ENCODE data around the gene LRGUK. TPM values are rescaled to one million over a fixed set of nuclear protein-coding genes. Genes with fewer than 3 reads are reported as not detected.

LRGUK gene
- total RNA-seq, 3 donors from 2014 or later (not counting 1 experiment from before 2014, with no cell fraction given): 0.90 to 1.7 (median 0.92) TPM

DNA sequence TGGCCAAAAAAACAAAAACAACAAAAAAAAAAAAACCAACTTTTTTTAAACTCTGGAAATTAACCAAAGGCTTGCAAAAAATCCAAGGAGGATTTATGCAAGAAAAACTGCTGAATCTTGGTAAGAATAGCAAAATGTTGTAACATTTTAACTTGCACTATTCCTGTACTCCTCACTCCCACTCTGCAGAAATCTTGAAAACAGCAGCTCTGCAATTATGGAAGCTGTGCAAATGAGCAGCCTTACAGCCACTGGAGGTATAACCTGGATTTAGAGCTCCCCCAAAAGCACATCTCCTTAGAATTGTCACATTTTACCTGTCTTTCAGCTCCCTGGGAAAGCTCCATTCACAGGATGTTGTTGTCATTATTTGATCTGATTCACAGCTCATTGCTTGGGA lies 41.8 kb upstream of the LRGUK start:
- Histone ChIP-seq H3K27me3 (ENCODE audit: control insufficient read depth, insufficient read depth, low read length) (no peaks in the 10 kb centered on the region), H3K4me1 (ENCODE audit: control insufficient read depth, insufficient read depth, low read length) (no peaks in the 10 kb centered on the region), H3K36me3 (ENCODE audit: control insufficient read depth, insufficient read depth, low read length) (no peaks in the 10 kb centered on the region), H3K27ac (ENCODE audit: low read length) (no peak overlapping the region), H3K4me3 (ENCODE audit: low read length) (no peak overlapping the region), H3K9me3 (ENCODE audit: control insufficient read depth, insufficient read depth, low read length) (no peaks in the 10 kb centered on the region)
- no peak overlapping the region for H3K27ac Mint-ChIP-seq
- no peaks in the 10 kb centered on the region for H3K27me3 Mint-ChIP-seq (ENCODE audit: low read depth in 2 of 2)
- no peak for DNase-seq
- H3K4me3 Mint-ChIP-seq: no peak overlapping the region
- ATAC-seq: no peak
- peaks cover 4 to 8% of the 10 kb centered on the region in 2 donors for H3K9me3 Mint-ChIP-seq
- no peaks in the 10 kb centered on the region for H3K4me1 Mint-ChIP-seq
- intact Hi-C loops (cut with micrococcal nuclease): no loop called here
- TF ChIP-seq CTCF (IDR thresholded peaks at IDR 0.05): no peak
- H3K36me3 Mint-ChIP-seq: peaks cover 12% of the 10 kb centered on the region

- Mint-ChIP-seq H3K27me3 (ENCODE audit: low read depth in 2 of 2) (no peaks in the 10 kb centered on the region), H3K9me3 (peaks cover 4 to 8% of the 10 kb centered on the region in 2 donors), H3K4me3 (no peak overlapping the region)
Measured at GRCh38 chr7:134086998-134087735, 40.0 kb upstream of the LRGUK start.

GRCh38 chr7:134088199-134088598 lies 38.9 kb upstream of the LRGUK start:
- Mint-ChIP-seq H3K27ac (no peak overlapping the region), H3K9me3 (peaks cover 4 to 8% of the 10 kb centered on the region in 2 donors), H3K27me3 (ENCODE audit: low read depth in 2 of 2) (no peaks in the 10 kb centered on the region), H3K36me3 (peaks cover 18% of the 10 kb centered on the region), H3K4me3 (no peak overlapping the region), H3K4me1 (no peaks in the 10 kb centered on the region)
- Histone ChIP-seq H3K9me3 (ENCODE audit: control insufficient read depth, insufficient read depth, low read length) (peaks cover 4% of the 10 kb centered on the region), H3K4me3 (ENCODE audit: low read length) (no peak overlapping the region), H3K27ac (ENCODE audit: low read length) (no peak overlapping the region), H3K27me3 (ENCODE audit: control insufficient read depth, insufficient read depth, low read length) (no peaks in the 10 kb centered on the region), H3K4me1 (ENCODE audit: control insufficient read depth, insufficient read depth, low read length) (no peaks in the 10 kb centered on the region), H3K36me3 (ENCODE audit: control insufficient read depth, insufficient read depth, low read length) (no peaks in the 10 kb centered on the region)
- intact Hi-C loops (cut with micrococcal nuclease): no loop called here
- no peak for DNase-seq
- no peak for TF ChIP-seq CTCF (IDR thresholded peaks at IDR 0.05)
- no peak for ATAC-seq

More at GRCh38 chr7:134086998-134087735, 40.0 kb upstream of the LRGUK start:
- H3K4me3 ChIP-seq (ENCODE audit: low read length): no peak overlapping the region
- no peaks in the 10 kb centered on the region for H3K4me1 ChIP-seq (ENCODE audit: control insufficient read depth, insufficient read depth, low read length)
- H3K27me3 ChIP-seq (ENCODE audit: control insufficient read depth, insufficient read depth, low read length): no peaks in the 10 kb centered on the region
- H3K27ac ChIP-seq (ENCODE audit: low read length): no peak overlapping the region
- TF ChIP-seq CTCF (IDR thresholded peaks at IDR 0.05): no peak
- H3K36me3 ChIP-seq (ENCODE audit: control insufficient read depth, insufficient read depth, low read length): no peaks in the 10 kb centered on the region
- H3K9me3 ChIP-seq (ENCODE audit: control insufficient read depth, insufficient read depth, low read length): peaks cover 4% of the 10 kb centered on the region
- Mint-ChIP-seq H3K36me3 (peaks cover 13% of the 10 kb centered on the region), H3K27ac (no peak overlapping the region), H3K4me1 (no peaks in the 10 kb centered on the region)
- WGBS (ENCODE audit: insufficient coverage): 70% methylated on average over 2 of the region's 2 CpGs
- intact Hi-C loops (cut with micrococcal nuclease): no loop called here
- ATAC-seq: no peak
- no peak for DNase-seq

GRCh38 chr7:134089446-134089845 lies 37.7 kb upstream of the LRGUK start:
- no peak for DNase-seq
- intact Hi-C loops (cut with micrococcal nuclease): no loop called here
- Histone ChIP-seq H3K9me3 (ENCODE audit: control insufficient read depth, insufficient read depth, low read length) (peaks cover 4% of the 10 kb centered on the region), H3K27ac (ENCODE audit: low read length) (no peak overlapping the region), H3K4me3 (ENCODE audit: low read length) (no peak overlapping the region), H3K27me3 (ENCODE audit: control insufficient read depth, insufficient read depth, low read length) (no peaks in the 10 kb centered on the region), H3K36me3 (ENCODE audit: control insufficient read depth, insufficient read depth, low read length) (no peaks in the 10 kb centered on the region), H3K4me1 (ENCODE audit: control insufficient read depth, insufficient read depth, low read length) (no peaks in the 10 kb centered on the region)
- TF ChIP-seq CTCF (IDR thresholded peaks at IDR 0.05): no peak
- WGBS (ENCODE audit: insufficient coverage): 78% methylated on average over 4 of the region's 4 CpGs
- Mint-ChIP-seq H3K36me3 (peaks cover 29% of the 10 kb centered on the region), H3K27ac (no peak overlapping the region), H3K4me3 (no peak overlapping the region), H3K9me3 (peaks cover 9 to 16% of the 10 kb centered on the region in 2 donors), H3K27me3 (ENCODE audit: low read depth in 2 of 2) (no peaks in the 10 kb centered on the region), H3K4me1 (no peaks in the 10 kb centered on the region)
- no peak for ATAC-seq

Measured in natural killer cell (primary cell).